Lung (tissue), 12 donors: ENCODE results near the gene SPOCD1. TPM values are rescaled to one million over a fixed set of nuclear protein-coding genes. Genes with fewer than 3 reads are reported as not detected.

Experiments
- ATAC-seq: fragments of 200-7000 bp; cut with Tn5 transposase; one replicate; pipeline ENCODE4 v1.9.1; 2020; ENCODE audit warnings: moderate number of reproducible peaks; ENCODE audit not compliant: insufficient read depth, low FRiP score
- DNase-seq, 3 donors: peaks; one replicate each; pipeline ENCODE4 v3.0.0-alpha.2; 2013 to 2017
- H3K27ac ChIP-seq, 2 donors: one replicate each; pipeline ENCODE4 v1.5.1; 2013; ENCODE audit warnings: mild to moderate bottlenecking in 2 of 2, moderate library complexity in 2 of 2, control low read depth in 1 of 2, inconsistent platforms in 1 of 2, low read depth in 1 of 2, low read length in 1 of 2
- H3K27me3 ChIP-seq, 3 donors: one replicate each; pipeline ENCODE4 v1.5.1; 2013; ENCODE audit warnings: low read length in 2 of 3; ENCODE audit not compliant: control insufficient read depth in 3 of 3, insufficient read depth in 3 of 3
- H3K36me3 ChIP-seq, 4 donors: one replicate each; pipeline ENCODE4 v1.5.1; 2013; ENCODE audit warnings: low read length in 4 of 4, mild to moderate bottlenecking in 1 of 4, moderate library complexity in 1 of 4; ENCODE audit not compliant: control insufficient read depth in 4 of 4, insufficient read depth in 4 of 4
- H3K4me1 ChIP-seq, 5 donors: one replicate each; pipeline ENCODE4 v1.5.1; 2013; ENCODE audit warnings: low read length in 5 of 5, mild to moderate bottlenecking in 2 of 5, moderate library complexity in 1 of 5; ENCODE audit not compliant: control insufficient read depth in 5 of 5, insufficient read depth in 5 of 5
- H3K4me3 ChIP-seq: one replicate; pipeline ENCODE4 v1.5.1; 2013; ENCODE audit warnings: mild to moderate bottlenecking, control low read depth, moderate library complexity
- H3K9ac ChIP-seq, 2 donors: one replicate each; pipeline ENCODE4 v1.5.1; 2013; ENCODE audit warnings: low read length in 2 of 2, control low read depth in 1 of 2; ENCODE audit not compliant: insufficient read depth in 1 of 2
- H3K9me3 ChIP-seq, 4 donors: one replicate each; pipeline ENCODE4 v1.5.1; 2013; ENCODE audit warnings: low read length in 3 of 4, mild to moderate bottlenecking in 1 of 4, moderate library complexity in 1 of 4; ENCODE audit not compliant: control insufficient read depth in 4 of 4, insufficient read depth in 3 of 4
- WGBS, 2 donors: extraction: QIAGEN DNeasy Blood & Tissue Kit; methylation state at CpG; one replicate each; pipeline ENCODE4 v1.1.7; 2013; 5-methylcytosine and 5-hydroxymethylcytosine counted together
- polyA plus RNA-seq, 2 donors: library from polyadenylated mRNA; stranded (reverse); fragments of 200-250 nt; gene quantifications; one replicate each; pipeline ENCODE4 v1.2.1, GENCODE V29; 2013
- total RNA-seq, 2 donors: library from RNA; depleted of rRNA in 1 of 2; stranded (reverse); fragments of >200 nt in 1 of 2; gene quantifications; one replicate each; pipeline ENCODE4 v1.2.1, GENCODE V29; 2014 to 2021
- TF ChIP-seq, protein P1 (sequence below): IDR thresholded peaks from 2 replicates; pipeline ENCODE4 v1.5.1; 2012; ENCODE audit warnings: mild to moderate bottlenecking; ENCODE audit errors: control extremely low read depth, extremely low read depth
- donor health status: control.
- donor health status: control.
- donor health status: Bipolar disorder and iron deficiency.
- donor health status: healthy.
- donor health status: DM: yes; HTN: yes; CAD: no.

Gene SPOCD1
- total and polyA plus RNA-seq, 4 donors, result 0.51 to 15.7 (median 8.4) TPM

DNA sequence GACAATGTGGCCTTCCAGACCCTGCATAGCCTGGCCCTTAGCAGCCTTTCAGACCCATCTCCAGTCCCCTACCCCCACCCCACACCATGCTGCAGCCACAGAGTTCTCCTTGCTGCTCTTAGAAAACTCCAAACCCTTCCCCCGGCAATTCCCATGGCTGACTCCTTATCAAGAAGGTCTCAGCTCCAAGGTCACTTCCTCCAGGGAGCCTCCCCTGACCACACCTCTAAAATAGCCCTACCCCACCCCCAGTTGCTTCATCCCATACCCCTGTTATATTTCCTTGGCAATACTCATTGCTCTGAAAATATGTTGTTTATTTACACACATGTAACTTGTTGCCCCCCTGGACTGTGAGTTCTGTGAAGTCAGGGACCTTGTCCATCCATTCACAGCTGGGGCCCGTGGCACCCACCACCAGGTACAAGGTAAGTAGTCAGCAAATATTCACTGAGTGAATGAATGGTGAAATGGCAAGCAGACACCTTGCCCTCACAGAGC is 47.4 kb downstream of the SPOCD1 start:
- ATAC-seq, result no peak

DNA sequence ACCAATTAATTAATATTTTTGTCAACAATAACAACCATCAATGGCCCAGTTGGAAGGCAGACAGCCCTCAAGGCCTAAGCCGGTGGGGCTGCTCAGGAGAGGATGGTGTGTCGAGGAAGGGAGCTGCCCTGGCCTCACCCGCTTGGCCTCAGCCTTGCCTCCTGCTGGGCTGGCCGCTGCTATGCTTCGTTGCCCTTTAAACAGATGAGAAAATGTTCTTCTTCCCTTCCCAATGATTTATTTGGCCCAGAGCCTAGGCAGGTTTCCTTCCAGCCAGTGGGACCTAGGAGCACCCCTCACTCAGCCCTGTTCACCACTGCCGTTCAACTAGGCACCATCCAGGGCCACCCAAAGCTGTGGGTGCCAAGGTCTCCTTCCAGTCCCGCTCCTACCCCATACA is 48.6 kb downstream of the SPOCD1 start:
- Histone ChIP-seq H3K9ac (no peak overlapping the region), H3K27me3 (peaks cover 0 to 50% (median 16%) of the 10 kb centered on the region in 3 donors), H3K9me3 (peaks cover 0 to 3% (median 0%) of the 10 kb centered on the region in 4 donors), H3K4me3 (no peak overlapping the region), H3K27ac (no peak overlapping the region), H3K36me3 (no peaks in the 10 kb centered on the region), H3K4me1 (peaks cover 0 to 25% (median 11%) of the 10 kb centered on the region in 5 donors)
- WGBS, 2 donors, result 85 to 89% methylated on average over 7 of the region's 7 CpGs
- DNase-seq (no peak), ATAC-seq (no peak)
- TF ChIP-seq, protein P1, sequence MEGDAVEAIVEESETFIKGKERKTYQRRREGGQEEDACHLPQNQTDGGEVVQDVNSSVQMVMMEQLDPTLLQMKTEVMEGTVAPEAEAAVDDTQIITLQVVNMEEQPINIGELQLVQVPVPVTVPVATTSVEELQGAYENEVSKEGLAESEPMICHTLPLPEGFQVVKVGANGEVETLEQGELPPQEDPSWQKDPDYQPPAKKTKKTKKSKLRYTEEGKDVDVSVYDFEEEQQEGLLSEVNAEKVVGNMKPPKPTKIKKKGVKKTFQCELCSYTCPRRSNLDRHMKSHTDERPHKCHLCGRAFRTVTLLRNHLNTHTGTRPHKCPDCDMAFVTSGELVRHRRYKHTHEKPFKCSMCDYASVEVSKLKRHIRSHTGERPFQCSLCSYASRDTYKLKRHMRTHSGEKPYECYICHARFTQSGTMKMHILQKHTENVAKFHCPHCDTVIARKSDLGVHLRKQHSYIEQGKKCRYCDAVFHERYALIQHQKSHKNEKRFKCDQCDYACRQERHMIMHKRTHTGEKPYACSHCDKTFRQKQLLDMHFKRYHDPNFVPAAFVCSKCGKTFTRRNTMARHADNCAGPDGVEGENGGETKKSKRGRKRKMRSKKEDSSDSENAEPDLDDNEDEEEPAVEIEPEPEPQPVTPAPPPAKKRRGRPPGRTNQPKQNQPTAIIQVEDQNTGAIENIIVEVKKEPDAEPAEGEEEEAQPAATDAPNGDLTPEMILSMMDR, result no peak

More for the DNA sequence above, 47.4 kb downstream of the SPOCD1 start:
- no peak for DNase-seq
- Histone ChIP-seq H3K4me3 (no peak overlapping the region), H3K9ac (no peak overlapping the region), H3K4me1 (peaks cover 0 to 30% (median 18%) of the 10 kb centered on the region in 5 donors), H3K27me3 (peaks cover 0 to 54% (median 27%) of the 10 kb centered on the region in 3 donors), H3K9me3 (peaks cover 0 to 7% (median 0%) of the 10 kb centered on the region in 4 donors), H3K36me3 (no peaks in the 10 kb centered on the region), H3K27ac (no peak overlapping the region)
- TF ChIP-seq, protein P1, result no peak
- 60 to 80% methylated on average over 2 of the region's 2 CpGs for WGBS, 2 donors

DNA sequence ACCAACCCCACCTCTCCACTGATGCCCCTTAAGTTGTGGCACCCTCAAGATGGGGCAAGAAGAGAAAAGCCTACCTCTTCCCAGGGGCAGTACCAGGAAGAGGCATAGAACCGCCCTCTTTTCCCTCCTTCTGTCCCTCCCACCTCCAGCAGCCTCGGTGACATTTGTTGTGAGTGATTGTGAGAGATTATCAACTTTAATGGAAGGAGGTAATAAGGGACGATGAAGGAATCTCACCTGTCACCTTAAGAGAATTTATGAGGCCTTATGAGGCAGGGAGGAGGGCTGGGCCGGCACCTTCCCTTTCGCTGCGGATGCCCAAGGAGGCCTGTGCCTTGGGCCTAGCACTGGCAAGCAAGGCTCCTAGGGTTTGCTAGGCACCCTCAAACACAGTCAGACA is 50.3 kb downstream of the SPOCD1 start:
- Histone ChIP-seq H3K27me3 (peaks cover 0 to 42% (median 6%) of the 10 kb centered on the region in 3 donors), H3K36me3 (no peaks in the 10 kb centered on the region), H3K27ac (no peak overlapping the region), H3K9me3 (peaks cover 0 to 3% (median 0%) of the 10 kb centered on the region in 4 donors), H3K4me3 (no peak overlapping the region), H3K9ac (no peak overlapping the region), H3K4me1 (peaks cover 0 to 29% (median 10%) of the 10 kb centered on the region in 5 donors)
- 89 to 91% methylated on average over 6 of the region's 6 CpGs for WGBS, 2 donors
- no peak for ATAC-seq
- DNase-seq, result no peak
- TF ChIP-seq, protein P1, result no peak

DNA sequence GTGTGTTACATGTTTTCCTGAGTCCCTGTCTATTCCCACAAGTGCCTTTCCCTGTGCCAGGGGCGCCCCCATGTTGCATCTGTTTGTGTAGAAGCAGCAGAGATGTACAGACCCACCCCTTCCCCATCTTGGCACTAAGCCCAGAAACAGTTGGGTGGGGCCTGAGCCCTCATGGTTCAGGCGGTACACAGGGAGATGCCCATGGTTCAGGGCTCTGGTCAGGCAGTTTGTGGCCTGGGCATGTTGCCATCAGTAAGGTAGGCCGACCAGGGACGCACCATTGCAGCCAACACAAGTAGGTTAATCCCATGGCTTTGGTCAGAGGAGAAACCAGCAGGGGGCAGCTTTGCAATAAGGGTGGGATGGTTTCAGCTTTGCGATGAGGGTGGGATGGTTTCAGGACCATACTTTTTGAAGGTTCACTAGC is 50.8 kb downstream of the SPOCD1 start:
- Histone ChIP-seq H3K4me3 (no peak overlapping the region), H3K36me3 (no peaks in the 10 kb centered on the region), H3K27me3 (peaks cover 0 to 40% (median 6%) of the 10 kb centered on the region in 3 donors), H3K4me1 (peaks cover 0 to 31% (median 10%) of the 10 kb centered on the region in 5 donors), H3K9ac (no peak overlapping the region), H3K27ac (no peak overlapping the region), H3K9me3 (peaks cover 0 to 3% (median 0%) of the 10 kb centered on the region in 4 donors)
- TF ChIP-seq, protein P1, result no peak
- WGBS, 2 donors, result 44 to 52% methylated on average over 5 of the region's 5 CpGs
- no peak for ATAC-seq
- peak in 2 of 3 donors; percentile 55 to 59 for DNase-seq
